ENCODE data around the gene RALGAPA1. TPM values are rescaled to one million over a fixed set of nuclear protein-coding genes. Genes with fewer than 3 reads are reported as not detected.

Gene RALGAPA1
- total RNA-seq, 6 experiments from 2014 or later = 12.1 to 16.1 (median 13.2) TPM

DNA sequence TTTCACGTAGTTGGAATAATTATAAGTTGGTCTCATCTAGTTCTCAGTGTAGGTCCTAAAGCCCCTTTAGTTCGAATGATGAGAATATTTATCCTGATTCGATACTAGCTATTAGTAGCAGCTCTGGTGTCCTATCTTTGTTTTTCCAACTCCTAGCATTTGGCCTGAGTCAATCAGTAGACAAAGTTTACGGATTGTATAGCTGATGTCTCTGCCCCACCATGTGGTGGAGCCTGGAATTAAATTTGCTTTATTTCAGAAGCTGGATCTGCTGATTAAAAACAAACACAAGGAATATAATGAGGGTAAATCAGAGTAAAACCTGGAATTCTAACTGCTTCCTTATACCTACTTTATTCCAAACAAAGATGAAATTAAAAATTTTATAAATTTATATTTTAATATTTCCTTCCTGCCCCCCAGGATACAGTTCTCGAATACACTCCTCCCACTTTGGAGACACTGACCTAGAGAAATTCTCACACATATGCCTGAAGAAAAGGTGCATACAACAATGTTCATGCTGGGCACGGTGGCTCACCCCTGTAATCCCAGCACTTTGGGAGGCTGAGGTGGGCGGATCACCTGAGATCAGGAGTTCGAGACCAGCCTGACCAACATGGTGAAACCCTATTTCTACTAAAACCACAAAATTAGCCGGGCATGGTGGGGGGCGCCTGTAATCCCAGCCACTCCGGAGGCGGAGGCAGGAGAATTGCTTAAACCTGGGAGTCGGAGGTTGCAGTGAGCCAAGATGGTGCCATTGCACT, 9.4 kb upstream of the RALGAPA1 start:
- no peaks in the 10 kb centered on the region for H3K36me3 Mint-ChIP-seq (ENCODE audit: low read depth)
- H3K9me3 Mint-ChIP-seq = no peaks in the 10 kb centered on the region
- peaks cover 3% of the 10 kb centered on the region; the same call in 1 of the 2 replicates for H3K27me3 Mint-ChIP-seq (ENCODE audit: insufficient read depth)
- H3K4me3 Mint-ChIP-seq = no peak overlapping the region
- no peak overlapping the region for H3K27ac Mint-ChIP-seq
- DNase-seq = peak; percentile 47
- H3K4me1 Mint-ChIP-seq (ENCODE audit: low read depth) = peaks cover 18% of the 10 kb centered on the region
- TF ChIP-seq, protein P1, sequence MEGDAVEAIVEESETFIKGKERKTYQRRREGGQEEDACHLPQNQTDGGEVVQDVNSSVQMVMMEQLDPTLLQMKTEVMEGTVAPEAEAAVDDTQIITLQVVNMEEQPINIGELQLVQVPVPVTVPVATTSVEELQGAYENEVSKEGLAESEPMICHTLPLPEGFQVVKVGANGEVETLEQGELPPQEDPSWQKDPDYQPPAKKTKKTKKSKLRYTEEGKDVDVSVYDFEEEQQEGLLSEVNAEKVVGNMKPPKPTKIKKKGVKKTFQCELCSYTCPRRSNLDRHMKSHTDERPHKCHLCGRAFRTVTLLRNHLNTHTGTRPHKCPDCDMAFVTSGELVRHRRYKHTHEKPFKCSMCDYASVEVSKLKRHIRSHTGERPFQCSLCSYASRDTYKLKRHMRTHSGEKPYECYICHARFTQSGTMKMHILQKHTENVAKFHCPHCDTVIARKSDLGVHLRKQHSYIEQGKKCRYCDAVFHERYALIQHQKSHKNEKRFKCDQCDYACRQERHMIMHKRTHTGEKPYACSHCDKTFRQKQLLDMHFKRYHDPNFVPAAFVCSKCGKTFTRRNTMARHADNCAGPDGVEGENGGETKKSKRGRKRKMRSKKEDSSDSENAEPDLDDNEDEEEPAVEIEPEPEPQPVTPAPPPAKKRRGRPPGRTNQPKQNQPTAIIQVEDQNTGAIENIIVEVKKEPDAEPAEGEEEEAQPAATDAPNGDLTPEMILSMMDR (IDR thresholded peaks at IDR 0.05) = peak; percentile 79

DNA sequence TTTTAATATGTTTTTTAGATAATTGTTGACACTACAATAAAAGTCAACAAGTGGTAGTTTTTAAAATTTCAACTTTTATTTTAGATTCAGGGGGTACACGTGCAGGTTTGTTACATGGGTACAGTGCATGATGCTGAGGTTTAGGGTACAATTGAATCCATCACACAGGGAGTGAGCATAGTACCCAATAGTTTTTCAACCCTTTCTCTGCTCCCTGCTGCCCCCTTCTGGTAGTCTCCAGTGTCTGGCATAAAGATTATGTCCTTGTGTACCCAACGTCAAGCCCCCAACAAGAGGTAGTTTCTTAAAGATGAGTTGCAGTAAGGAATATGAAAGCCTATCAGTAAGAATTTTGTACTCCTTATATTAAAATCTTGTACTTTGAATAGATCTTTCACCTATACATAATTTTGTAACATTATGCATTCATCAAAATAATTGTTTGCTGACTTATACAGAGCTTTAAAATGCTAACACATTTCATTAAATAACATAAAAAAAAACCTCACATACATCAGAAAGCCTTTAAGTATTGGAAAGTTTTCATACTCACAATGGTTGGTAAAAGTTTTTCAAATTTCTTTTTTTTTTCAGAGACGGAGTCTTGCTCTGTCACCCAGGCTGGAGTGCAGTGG, 5.4 kb upstream of the RALGAPA1 start:
- no peaks in the 10 kb centered on the region for H3K9me3 Mint-ChIP-seq
- H3K4me3 Mint-ChIP-seq = no peak overlapping the region
- H3K36me3 Mint-ChIP-seq (ENCODE audit: low read depth) = no peaks in the 10 kb centered on the region
- peak; percentile 32 for DNase-seq
- H3K27ac Mint-ChIP-seq = no peak overlapping the region
- peaks cover 3% of the 10 kb centered on the region; the same call in 1 of the 2 replicates for H3K27me3 Mint-ChIP-seq (ENCODE audit: insufficient read depth)
- TF ChIP-seq, protein P1 (IDR thresholded peaks at IDR 0.05) = peak; percentile 85
- H3K4me1 Mint-ChIP-seq (ENCODE audit: low read depth) = peaks cover under 1% of the 10 kb centered on the region

DNA sequence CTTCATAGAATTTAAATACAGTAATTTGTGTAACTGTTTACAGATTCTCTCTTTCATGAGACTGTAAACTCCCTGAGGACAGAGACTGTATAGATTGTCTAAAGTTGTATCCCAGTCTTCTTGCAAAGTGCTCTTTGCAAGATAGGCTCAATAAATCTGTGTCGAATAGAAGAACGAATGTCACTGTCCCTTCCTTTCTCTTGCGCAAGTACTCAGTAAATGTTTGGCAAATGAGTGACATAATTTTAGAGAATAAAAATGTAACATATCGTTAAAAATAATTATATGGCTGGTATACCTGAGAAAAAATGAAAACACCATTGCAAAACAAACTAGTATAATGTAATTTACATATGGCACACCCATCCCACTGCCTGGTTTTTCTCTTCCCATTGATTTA, 1.9 kb upstream of the RALGAPA1 start:
- Mint-ChIP-seq H3K9me3 (no peaks in the 10 kb centered on the region), H3K27ac (no peak overlapping the region), H3K36me3 (ENCODE audit: low read depth) (no peaks in the 10 kb centered on the region), H3K4me1 (ENCODE audit: low read depth) (peaks cover 23% of the 10 kb centered on the region), H3K4me3 (no peak overlapping the region), H3K27me3 (ENCODE audit: insufficient read depth) (peaks cover 3% of the 10 kb centered on the region; the same call in 1 of the 2 replicates)
- TF ChIP-seq, protein P1 (IDR thresholded peaks at IDR 0.05) = no peak
- DNase-seq = no peak

- Mint-ChIP-seq H3K4me3 (peak overlapping the region; percentile 96), H3K36me3 (ENCODE audit: low read depth) (no peaks in the 10 kb centered on the region; the same call in 1 of the 2 replicates), H3K27me3 (ENCODE audit: insufficient read depth) (no peaks in the 10 kb centered on the region), H3K4me1 (ENCODE audit: low read depth) (peaks cover 23% of the 10 kb centered on the region), H3K9me3 (no peaks in the 10 kb centered on the region), H3K27ac (peak overlapping the region; percentile 72)
- no peak for DNase-seq
- TF ChIP-seq, protein P1 (IDR thresholded peaks at IDR 0.05) = no peak
Measured at GRCh38 chr14:35809597-35809996, 502 bp upstream of the RALGAPA1 start.

GRCh38 chr14:35808076-35808637, 938 bp downstream of the RALGAPA1 start:
- H3K27me3 Mint-ChIP-seq (ENCODE audit: insufficient read depth) = no peaks in the 10 kb centered on the region
- H3K36me3 Mint-ChIP-seq (ENCODE audit: low read depth) = no peaks in the 10 kb centered on the region; the same call in 1 of the 2 replicates
- TF ChIP-seq, protein P1 (IDR thresholded peaks at IDR 0.05) = no peak
- peaks cover 24% of the 10 kb centered on the region for H3K4me1 Mint-ChIP-seq (ENCODE audit: low read depth)
- no peaks in the 10 kb centered on the region for H3K9me3 Mint-ChIP-seq
- peak overlapping the region; percentile 96 for H3K4me3 Mint-ChIP-seq
- H3K27ac Mint-ChIP-seq = peak overlapping the region; percentile 80
- DNase-seq = no peak

Data from HFFc6 (cell line).